Measurements from ENCODE around the gene PPP1R1C. TPM values are rescaled to one million over a fixed set of nuclear protein-coding genes. Genes with fewer than 3 reads are reported as not detected.

The PPP1R1C gene
- total RNA-seq, 4 donors from 2014 or later: 3.7 to 7.9 TPM; not detected in 2

GRCh38 chr2:182101263-182101662 is 115.6 kb downstream of the PPP1R1C start:
- TF ChIP-seq CTCF (IDR thresholded peaks at IDR 0.05; ENCODE audit: low read depth): no peak

- TF ChIP-seq CTCF (IDR thresholded peaks at IDR 0.05; ENCODE audit: low read depth): no peak
These were observed 117.9 kb downstream of the PPP1R1C start for GRCh38 chr2:182103526-182103925.

- no peak for TF ChIP-seq CTCF (IDR thresholded peaks at IDR 0.05; ENCODE audit: low read depth)
These were observed 124.7 kb downstream of the PPP1R1C start for GRCh38 chr2:182110347-182110746.

- TF ChIP-seq CTCF (IDR thresholded peaks at IDR 0.05; ENCODE audit: low read depth): no peak
These were observed 127.7 kb downstream of the PPP1R1C start for GRCh38 chr2:182113334-182113733.

GRCh38 chr2:182115258-182115657 is 129.6 kb downstream of the PPP1R1C start:
- TF ChIP-seq CTCF (IDR thresholded peaks at IDR 0.05; ENCODE audit: low read depth): no peak

GRCh38 chr2:182116774-182117173 is 131.1 kb downstream of the PPP1R1C start:
- TF ChIP-seq CTCF (IDR thresholded peaks at IDR 0.05; ENCODE audit: low read depth): no peak

GRCh38 chr2:182117196-182117595 is 131.5 kb downstream of the PPP1R1C start:
- TF ChIP-seq CTCF (IDR thresholded peaks at IDR 0.05; ENCODE audit: low read depth): no peak

Data from subcutaneous adipose tissue (tissue), 4 donors.